ENCODE measurements around the gene RPS3A.
"Not testable (repeated sequence)": the region's sequence is repeated elsewhere in the genome, so short reads cannot be mapped to it uniquely, and the experiment has no call there.

RPS3A gene

DNA sequence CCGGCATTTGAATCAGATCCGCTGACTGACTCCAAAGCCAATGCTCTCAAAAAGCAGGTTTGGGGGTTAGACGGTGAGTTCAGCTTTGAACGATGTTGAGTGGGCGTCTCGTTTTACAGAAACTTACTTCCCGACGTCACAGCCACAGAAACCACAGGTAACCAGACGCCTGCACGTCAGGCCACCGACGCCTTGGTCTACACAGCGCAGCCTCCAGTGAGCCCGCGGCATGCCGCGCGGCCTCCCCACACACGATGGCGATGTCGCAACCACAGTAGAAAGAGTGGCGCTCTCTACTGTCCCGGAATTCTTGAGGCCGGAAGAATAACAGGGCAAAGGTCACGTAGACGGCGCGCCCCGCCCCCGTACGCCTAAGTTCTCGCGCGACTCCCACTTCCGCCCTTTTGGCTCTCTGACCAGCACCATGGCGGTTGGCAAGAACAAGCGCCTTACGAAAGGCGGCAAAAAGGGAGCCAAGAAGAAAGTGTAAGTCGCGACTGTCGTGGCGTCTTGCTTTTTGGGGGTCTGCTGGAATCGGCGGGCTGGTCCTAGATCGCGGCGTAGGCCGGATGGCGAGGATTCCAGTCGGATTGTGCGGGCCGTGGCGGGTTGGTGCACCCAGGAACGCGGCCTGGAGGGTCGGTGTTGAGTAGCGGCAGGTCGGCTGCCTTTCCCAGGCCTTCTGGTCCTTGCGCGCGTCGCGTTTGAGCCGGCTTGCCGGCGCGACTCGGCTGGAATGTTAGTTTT lies at the start of gene RPS3A:
TSS of gene RPS3A (plus strand) at position 400 of the 747 bp plus-strand sequence. CDS start at position 425, 25 bp downstream.
- FAIRE-seq (peak; percentile 92), DNase-seq (ENCODE audit: insufficient read length, low spot score) (peak; percentile 91)

DNA sequence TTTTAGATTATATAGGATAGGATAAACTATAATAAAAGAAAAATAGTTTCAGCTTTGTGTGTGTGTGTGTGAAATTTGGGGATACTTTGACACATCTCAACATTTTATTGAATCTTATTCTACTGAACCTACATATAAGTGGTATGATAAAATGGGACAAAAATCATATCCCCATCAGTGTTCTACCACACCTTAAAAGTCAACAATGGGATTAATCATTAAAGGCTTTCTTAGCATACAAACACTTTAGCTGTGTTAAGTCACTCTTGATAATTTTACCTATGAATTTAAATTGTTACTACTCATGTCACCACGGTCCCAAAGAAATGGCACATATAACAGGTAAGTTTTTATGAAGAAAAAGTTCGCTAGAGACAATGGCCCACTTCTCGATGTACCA lies 46.6 kb upstream of the RPS3A start:
- no peak for FAIRE-seq
- no peak for DNase-seq (ENCODE audit: insufficient read length, low spot score)

DNA sequence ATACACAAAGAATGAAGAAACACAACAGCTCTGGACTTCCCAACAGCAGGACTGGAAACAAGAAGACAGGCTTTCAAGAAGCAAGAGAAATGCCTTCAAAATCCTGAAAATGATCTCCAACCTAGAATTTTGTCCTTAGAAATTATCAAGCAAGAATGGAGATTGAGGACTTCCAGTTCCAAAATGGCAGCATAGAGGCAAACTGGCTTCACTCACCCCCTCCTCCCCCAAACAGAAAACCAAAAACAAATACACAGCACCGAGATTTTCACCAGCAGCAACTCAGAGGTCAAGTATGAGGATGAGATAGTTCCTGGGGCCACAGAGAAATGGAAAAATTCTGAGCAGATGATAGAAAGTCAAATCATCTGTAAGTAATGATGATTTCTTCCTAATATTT lies 43.9 kb upstream of the RPS3A start:
- FAIRE-seq (no peak), DNase-seq (ENCODE audit: insufficient read length, low spot score) (no peak)

DNA sequence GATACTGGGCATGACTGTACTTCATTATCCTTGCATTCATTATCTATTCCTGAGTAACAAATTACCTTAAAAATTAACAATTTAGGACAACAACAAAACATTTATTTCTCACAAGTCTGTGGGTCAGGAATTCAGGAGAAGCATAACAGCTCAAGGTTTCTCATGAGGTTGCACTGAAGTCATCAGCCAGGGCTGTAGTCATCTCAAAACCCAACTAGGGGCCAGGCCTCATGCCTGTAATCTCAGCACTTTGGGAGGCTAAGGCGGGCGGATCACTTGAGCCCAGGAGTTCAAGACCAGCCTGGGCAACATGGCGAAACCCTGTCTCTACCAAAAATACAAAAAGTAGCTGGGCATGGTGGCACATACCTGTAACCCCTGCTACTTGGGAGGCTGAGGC lies 36.3 kb upstream of the RPS3A start:
- FAIRE-seq; DNase-seq (ENCODE audit: insufficient read length, low spot score): not testable (repeated sequence)

DNA sequence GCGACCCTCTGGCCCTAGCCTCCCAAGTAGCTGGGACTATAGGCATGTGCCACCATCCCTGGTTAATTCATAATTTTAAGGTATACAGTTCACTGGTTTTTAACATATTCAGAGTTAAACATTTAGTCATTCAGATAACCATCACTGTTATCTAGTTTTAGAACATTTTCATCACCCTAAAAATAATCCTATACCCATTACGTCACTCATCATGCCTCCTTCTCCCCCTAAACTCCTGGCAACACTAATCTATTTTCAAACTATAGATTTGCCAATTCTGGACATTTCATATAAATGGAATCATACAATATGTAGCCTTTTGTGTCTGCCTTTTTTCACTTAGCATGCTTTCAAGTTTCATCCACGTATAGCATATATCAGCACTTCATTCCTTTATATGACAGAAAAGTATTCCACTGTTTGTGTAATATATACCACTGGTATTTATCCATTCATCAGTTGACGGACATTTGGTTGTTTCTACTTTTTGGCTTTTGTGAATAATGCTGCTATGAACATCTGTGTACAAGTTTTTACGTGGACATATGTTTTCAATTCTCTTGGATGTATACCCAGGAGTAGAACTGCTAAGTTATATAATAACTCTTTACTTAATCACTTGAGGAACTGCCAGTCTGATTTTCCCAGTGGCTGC lies 32.0 kb upstream of the RPS3A start:
- DNase-seq (ENCODE audit: insufficient read length, low spot score) (no peak), FAIRE-seq (no peak)

DNA sequence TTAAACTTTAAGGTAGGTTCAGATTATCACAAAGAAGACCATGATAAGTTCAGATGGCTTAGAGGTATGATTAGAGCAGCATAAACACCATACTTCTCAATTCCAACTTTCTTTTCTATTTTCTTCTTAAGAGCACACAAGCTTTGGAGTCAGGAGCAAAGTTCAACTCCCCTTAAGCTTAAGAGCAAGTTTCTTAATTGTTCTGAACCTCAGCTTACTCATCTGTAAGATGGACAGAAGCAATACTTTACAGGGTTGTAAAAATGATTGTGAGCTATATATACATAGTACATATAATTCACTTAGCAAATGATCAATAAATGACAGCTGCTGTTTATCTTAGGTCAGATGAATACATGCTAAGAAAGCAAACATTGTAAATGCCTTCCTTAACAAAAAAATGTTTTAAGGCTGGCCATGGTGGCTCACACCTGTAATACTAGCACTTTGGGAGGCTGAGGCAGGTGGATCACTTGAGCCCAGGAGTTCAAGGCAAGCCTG lies 25.0 kb upstream of the RPS3A start:
- DNase-seq (ENCODE audit: insufficient read length, low spot score), result no peak
- FAIRE-seq, result no peak

DNA sequence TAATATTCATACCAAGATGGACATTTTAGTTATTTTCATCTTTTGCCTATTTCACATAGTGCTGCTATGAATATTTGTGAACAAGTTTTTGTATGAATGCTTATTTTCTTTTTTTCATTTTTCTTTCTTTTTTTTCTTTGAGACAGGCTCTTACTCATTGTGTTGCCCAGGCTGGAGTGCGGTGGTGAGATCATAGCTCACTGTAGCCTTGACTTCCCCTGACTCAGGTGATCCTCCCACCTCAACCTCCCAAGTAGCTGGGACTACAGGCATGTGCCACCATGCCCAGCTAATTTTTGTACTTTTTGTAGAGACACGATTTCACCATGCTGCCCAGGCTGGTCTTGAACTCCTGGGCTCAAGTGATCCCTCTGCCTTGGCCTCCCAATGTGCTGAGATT lies 21.4 kb upstream of the RPS3A start:
- FAIRE-seq; DNase-seq (ENCODE audit: insufficient read length, low spot score): not testable (repeated sequence)

DNA sequence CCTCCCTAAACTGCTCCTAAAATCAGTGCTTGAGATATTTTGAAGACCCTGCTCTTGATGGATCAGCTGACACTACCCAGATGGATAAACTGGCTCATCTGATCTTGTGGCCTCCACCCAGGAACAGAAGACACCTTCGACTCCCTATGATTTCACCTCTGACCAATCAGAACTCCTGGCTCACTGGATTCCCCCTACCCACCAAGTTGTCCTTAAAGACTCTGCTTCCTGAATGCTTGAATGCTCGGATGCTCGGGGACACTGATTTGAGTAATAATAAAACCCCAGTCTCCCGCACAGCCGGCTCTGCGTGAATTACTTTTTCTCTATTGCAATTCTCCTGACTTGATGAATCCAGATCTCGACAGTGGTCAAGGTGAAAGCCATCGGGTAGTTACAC lies 12.0 kb upstream of the RPS3A start:
- FAIRE-seq (no peak), DNase-seq (ENCODE audit: insufficient read length, low spot score) (no peak)

DNA sequence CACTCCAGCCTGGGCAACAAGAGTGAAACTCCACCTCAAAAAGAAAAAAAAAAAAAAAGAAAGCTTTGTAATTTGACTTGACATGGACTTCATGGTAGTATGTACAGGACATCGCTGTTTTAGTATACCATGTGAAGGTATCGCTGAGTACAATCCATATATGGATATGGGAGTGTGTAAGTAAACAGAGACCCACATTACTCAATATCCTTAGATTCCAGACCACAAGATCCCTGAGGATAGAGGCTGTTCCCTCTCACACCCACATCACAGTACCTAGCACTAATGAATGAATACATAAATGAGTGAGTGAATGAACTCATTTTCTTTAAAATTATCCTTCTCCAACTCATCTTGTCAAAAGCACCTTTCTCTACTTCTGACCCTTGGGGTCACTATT lies 8.4 kb upstream of the RPS3A start:
- DNase-seq (ENCODE audit: insufficient read length, low spot score) (no peak), FAIRE-seq (no peak)

DNA sequence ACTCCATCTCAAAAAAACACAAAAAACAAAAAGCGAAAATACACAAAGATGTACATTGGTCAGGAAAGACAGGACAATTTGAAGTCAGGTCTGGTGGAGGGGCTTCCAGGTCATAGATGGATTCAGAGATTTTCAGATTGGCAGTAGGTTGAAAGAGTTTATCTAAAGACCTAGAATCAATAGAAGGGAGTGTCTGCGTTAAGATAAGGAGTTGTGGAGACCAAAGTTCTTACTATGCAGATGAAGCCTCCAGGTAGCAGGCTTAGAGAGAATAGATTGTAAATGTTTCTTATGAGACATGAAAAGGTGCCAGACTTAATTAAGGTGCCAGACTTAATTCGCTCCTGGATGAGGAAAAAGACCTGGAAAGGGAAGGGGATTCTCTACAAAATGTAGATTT lies 6.9 kb upstream of the RPS3A start:
- FAIRE-seq, result no peak
- no peak for DNase-seq (ENCODE audit: insufficient read length, low spot score)

DNA sequence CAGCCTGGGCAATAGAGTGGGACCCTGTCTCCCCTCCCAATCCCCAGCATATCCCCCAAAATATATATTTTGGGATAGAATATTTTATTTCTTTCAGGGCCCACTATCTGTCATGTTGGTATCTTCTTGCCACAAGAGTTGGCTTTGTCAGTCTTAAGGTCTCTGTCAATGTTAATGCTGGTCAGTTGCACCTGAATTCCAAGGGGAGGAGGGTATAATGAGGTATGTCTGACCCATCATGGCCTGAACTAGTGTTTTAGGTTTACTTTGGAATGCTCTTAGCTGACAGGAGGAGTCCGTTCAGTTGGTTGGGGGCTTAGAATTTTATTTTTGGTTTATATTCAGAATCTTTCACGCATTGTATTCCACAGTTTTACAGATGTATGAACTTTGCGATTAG lies 6.2 kb upstream of the RPS3A start:
- DNase-seq (ENCODE audit: insufficient read length, low spot score) (no peak), FAIRE-seq (no peak)

DNA sequence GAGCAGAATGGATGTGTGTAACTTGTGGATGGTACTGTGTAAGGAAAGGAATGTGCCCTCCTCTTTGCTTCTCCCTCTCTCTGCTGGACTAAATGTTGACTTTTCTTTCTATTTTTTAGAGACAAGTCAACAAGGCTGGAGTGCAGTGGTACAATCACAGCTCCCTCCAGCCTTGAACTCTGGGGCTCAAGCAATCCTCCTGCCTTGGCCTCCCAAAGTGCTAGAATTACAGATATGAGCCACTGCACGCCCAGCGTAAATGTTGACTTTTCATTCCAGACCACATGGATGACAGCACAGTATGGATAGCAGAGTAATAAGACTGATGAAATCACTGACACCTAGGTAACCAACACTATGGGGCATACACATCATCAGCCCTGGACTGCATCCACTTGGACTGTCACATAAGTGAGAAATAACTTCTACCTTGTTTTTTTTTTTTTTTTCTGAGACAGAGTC lies 5.1 kb upstream of the RPS3A start:
- no peak for FAIRE-seq
- DNase-seq (ENCODE audit: insufficient read length, low spot score), result no peak

DNA sequence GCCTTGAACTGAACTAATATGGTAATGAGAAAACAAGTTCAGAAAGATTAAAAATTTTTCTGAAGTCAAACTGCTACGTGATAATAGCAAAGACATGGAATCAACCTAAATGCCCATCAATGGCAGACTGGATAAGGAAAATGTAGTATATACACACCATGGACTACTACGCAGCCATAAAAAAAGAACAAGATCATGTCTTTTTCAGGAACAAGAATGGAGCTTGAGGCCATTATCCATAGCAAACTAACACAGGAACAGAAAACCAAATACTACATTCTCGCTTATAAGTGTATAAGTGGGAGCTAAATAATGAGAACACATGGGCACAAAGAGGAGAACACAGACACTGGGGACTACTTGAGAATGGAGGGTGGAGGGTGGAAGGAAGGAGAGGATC lies 4.3 kb upstream of the RPS3A start:
- DNase-seq (ENCODE audit: insufficient read length, low spot score) (no peak), FAIRE-seq (no peak)

DNA sequence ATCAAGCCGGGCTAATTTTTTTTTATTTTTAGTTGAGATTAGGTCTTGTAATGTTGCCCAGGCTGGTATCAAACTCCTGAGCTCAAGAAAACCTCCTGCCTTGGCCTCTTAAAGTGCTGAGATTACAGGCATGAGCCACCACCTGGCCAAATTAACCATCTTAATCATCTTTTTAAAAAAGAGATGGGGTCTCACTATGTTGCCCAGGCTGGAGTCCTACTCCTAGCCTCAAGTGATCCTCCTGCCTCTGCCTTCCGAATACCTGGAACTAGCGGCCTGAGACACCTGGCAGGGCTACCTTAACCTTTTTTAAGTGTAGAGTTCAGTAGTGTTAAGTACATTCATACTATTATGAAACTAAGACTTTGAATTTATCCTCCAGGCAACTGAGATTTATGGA lies 1.7 kb upstream of the RPS3A start:
- DNase-seq (ENCODE audit: insufficient read length, low spot score), result no peak
- FAIRE-seq, result no peak

DNA sequence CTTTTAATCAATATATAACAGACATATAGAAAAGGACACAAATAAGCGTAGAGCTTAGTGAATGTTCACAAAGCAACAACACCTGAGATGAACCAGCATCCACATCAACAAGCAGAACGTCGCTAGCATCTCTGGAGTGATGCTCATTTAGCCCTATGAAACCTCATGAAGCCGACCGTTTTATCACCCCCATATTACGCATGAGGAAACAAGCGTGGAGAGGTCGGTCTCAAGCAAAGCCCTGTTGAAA lies 524 bp upstream of the RPS3A start:
- DNase-seq (ENCODE audit: insufficient read length, low spot score), result no peak

DNA sequence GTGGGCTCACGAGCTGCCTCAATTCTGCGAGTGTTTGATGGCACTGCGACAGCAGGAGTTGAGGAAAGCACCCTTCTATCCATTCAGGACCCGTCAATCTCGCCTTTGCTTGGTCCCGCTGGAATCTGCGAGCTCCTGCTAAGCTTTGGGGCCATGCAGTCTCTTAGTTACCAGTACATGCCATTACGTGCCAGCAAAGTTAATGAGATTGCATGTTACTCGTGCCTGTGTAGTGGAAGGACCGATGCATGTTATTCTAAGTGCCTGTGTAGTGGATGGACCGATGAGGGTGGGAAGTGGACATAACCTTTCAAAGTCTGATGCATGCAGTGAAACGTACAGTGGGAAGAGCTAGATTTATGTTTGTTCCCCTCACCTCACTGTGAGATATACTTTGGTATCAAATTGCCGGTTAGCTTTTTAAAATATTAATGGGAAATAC lies 569 bp downstream of the RPS3A start:
- DNase-seq (ENCODE audit: insufficient read length, low spot score), result no peak
- no peak for FAIRE-seq

More for the DNA sequence above, 524 bp upstream of the RPS3A start:
- FAIRE-seq, result no peak

DNA sequence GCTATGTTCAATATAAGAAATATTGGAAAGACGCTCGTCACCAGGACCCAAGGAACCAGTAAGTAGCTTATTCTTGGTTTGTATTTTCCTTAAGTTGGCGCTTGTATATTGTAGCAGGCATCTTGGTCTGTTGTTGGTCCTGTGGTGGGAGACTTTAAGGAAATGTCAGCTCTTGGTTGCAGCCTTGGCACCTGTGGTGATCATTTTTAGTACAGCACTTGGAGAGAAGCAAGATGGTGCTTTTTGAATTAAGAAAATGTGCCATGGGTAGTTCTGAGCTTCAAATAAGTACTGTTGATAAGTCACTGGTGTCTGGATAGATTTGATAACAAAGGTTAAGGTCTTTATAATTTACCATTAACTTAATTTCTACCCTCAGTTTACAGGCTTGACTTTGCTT lies 1.1 kb downstream of the RPS3A start:
- FAIRE-seq (no peak), DNase-seq (ENCODE audit: insufficient read length, low spot score) (no peak)

DNA sequence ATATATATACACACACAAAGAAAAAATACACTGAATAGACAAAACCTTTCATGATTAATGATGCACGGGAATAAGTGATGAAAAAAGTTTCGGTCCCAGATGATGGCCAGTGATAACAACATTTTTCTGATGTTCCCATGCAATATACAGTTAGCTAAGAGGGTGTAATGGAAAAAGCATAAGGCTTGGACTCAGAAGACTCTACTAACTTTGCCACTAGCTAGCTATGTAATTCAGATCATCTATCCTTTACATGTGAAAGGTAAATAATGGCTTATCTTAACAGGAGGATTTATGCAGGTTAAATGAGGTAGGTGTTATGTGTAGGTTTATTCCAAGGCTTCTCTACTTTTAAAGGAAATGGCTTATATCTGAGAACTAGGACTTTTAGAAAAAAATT lies 4.3 kb downstream of the RPS3A start:
- FAIRE-seq (no peak), DNase-seq (ENCODE audit: insufficient read length, low spot score) (no peak)

DNA sequence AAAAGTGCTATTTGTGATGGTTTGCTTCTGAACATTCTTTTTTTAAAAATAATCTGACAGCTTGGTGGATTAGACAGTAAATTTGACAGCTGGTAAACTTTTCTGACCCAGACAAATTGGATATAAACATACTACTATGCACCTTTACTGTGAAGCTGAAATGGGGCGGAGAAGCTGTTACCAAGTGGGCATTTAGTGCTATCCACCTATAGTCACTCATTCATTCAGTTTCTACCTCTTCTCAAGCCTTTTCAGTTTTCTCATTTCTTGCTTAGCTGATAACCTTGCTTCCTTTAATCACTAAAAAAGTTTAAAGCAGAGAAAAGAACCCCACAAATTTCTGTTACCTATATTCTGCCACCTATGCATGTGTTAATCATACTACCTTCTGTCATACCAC lies 5.2 kb downstream of the RPS3A start:
- DNase-seq (ENCODE audit: insufficient read length, low spot score), result no peak
- no peak for FAIRE-seq

DNA sequence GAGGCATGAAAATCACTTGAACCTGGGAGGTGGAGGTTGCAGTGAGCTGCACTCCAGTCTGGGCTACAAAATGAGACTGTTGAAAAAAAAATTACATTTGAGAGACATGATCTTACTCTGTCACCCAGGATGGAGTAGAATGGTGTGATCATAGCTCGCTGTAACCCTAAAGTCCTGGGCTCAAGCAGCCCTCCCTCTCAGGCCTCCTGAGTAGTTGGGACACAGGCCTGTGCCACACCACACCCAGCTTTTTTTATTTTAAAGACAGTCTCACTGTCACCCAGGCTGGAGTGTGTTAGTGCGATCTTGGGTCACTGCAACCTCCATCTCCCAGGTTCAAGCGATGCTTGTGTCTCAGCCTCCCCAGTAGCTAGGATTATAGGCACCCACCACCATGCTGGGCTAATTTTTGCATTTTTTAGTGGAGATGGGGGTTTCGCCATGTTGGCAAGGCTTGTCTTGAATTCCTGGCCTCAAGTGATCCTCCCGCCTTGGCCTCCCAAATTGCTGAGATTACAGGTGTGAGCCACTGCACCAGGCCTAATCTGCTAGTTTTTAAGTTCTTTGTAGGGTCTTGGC lies 6.1 kb downstream of the RPS3A start:
- DNase-seq (ENCODE audit: insufficient read length, low spot score) (no peak), FAIRE-seq (no peak)

DNA sequence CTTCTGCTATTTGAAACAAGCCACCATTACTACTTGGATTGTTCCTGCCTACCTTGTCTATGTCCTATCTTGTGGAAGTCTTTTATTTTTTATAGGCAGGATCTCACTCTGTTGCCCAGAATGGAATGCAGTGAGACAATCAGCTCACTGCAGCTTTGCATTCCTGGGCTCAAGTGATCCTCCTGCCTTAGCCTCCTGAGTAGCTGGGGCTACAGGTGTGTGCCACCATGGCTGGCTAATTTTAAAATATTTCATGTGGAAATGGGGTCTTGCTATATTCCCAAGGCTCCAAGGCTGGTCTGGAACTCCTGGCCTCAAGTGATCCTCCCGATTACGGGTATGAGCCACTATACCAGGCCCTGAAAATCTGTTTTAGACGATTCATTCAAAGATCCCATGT lies 7.6 kb downstream of the RPS3A start:
- DNase-seq (ENCODE audit: insufficient read length, low spot score) (no peak), FAIRE-seq (no peak)

DNA sequence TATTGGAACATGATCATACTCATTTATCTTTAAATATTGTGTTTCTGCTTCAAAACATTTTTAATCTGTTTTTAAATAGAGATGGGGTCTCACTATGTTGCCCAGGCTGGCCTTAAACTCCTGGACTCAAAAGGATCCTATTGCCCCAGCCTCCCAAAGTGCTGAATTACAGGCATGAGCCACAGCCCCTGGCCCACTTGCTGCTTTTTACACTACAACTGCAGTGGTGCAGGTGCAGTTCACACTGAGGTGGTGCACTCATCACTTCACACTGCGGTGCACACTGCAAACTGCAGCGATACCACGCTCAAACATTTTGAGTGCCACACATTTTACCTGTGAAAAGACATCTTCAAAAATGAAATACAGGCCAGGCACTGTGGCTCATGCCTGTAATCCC lies 10.8 kb downstream of the RPS3A start:
- DNase-seq (ENCODE audit: insufficient read length, low spot score) (no peak), FAIRE-seq (no peak)

Measured in HTR-8/SVneo (cell line).